OCI-M1 (cell line): Measurements from ENCODE around the gene DHX34.
"Not testable (repeated sequence)": the region's sequence is repeated elsewhere in the genome, so short reads cannot be mapped to it uniquely, and the experiment has no call there.

ENCODE experiments used
- DNase-seq: peaks from one replicate; lab custom pipeline; 2025; lab: John Stamatoyannopoulos, UW

DHX34 gene

GRCh38 chr19:47324502-47324901 is 24.6 kb upstream of the DHX34 start:
- DNase-seq: peak; percentile 44

- DNase-seq: peak; percentile 46
Measured at GRCh38 chr19:47330466-47330869, 18.6 kb upstream of the DHX34 start.

- DNase-seq: no peak
Measured at GRCh38 chr19:47331490-47331889, 17.6 kb upstream of the DHX34 start.

DNA sequence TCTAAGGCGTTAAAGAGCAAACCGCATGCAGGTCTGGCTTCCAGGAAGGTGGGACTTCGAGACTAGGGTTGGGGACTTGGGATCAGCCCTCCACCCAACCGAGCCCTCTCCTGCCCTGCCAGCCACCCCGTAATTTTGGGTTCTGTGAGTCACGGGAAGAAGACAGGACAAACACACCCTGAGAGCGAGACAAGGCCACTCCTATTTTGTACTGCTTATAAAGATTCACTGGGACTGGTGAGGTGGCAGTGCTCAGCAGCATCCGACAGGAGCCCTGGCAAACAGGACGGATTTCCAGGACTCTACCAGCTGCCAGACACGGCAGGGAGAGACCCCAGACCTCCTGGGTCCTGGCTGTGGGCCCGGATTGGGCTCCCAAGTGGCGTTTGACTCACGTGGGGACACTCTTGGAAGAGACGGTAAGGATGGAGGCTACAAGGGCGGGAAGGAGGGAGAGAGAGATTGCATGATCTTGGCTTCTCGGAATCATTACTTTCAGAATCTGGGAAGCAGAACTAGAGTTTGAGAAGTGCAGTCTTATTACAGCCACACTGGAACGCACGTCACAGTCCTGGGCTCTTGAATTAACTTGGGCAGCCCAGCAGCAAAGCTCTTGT is 17.1 kb upstream of the DHX34 start, which contains the start of gene C5AR2:
TSS of gene C5AR2 (plus strand) at position 245 of the 617 bp plus-strand sequence. CDS start 8,625 bp downstream, outside the sequence.
- DNase-seq: no peak

DNA sequence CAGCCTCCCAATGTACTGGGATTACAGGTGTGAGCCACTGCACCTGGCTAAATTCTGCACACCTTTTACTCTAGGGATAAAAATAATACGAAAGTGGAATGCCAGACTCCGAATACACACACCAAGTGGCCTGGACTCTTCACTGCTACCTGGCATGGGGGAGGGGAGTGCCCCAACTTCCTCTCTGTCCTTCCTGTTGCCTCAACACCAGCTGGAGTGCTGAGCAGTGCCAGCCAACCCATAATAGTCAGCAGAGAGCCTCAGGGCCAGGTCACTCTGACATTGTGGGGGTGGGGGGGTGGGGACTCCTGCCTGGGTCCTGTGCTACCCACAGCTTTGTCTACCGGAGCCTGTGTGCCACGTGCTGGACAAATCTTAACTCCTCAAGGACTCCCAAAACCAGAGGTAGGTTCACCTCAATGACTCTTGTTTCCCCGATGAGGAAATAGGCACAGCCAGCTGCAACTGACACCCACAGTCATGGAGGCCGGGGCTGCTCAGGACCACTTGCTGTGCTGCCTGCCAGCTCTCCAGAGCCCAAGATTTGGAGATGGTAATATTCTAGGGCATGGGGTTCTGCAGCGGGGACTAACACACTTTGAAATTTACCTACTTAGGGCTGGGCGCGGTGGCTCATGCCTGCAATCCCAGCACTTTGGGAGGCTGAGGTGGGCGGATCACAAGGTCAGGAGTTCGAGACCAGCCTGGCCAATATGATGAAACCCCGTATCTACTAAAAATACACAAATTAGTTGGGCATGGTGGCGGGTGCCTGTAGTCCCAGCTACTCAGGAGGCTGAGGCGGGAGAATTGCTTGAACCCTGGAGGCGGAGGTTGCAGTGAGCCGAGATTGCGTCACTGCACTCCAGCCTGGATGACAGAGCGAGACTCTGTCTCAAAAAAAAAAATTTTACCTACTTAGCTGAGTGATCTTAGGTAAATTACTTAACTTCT is 12.1 kb upstream of the DHX34 start:
- DNase-seq: peak; percentile 63

DNA sequence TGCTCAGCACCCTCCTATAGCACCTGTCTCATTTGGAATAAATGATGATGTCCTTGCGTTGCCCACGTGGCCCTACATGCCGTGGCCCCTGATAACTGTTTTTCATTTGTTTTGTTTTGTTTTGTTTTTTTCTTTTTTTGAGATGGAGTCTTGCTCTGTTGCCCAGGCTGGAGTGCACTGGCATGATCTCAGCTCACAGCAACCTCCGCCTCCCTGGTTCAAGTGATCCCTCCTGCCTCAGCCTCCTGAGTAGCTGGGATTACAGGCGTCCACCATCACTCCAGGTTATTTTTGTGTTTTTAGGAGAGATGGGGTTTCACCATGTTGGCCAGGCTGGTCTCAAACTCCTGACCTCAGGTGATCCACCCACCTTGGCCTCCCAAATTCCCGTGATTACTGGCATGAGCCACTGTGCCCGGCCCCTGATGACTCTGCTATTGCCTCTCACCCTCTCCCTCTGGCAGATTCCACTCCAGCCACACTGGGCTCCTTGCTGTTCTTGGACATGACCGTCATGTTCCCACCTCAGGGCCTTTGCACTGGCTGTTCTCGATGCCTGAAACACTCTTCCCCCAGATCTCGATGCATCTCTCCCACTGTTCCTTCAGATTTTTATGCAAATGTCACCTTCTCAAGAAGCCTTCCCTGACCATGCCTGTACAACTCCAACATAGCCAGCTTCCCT is 9.8 kb upstream of the DHX34 start:
- no peak for DNase-seq

DNA sequence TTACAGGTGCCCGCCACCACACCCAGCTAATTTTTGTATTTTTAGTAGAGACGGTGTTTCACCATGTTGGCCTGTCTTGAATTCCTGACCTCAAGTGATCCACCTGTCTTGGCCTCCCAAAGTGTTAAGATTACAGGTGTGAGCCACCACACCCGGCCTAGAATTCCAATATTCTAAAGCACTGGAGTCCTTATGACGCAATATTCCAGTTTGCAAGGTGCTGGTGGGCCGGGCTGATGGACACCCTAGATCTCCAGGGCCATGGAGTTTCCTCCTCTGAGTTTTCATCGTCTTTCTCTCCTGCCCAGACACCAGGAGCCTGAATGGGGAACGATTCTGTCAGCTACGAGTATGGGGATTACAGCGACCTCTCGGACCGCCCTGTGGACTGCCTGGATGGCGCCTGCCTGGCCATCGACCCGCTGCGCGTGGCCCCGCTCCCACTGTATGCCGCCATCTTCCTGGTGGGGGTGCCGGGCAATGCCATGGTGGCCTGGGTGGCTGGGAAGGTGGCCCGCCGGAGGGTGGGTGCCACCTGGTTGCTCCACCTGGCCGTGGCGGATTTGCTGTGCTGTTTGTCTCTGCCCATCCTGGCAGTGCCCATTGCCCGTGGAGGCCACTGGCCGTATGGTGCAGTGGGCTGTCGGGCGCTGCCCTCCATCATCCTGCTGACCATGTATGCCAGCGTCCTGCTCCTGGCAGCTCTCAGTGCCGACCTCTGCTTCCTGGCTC is 8.5 kb upstream of the DHX34 start:
- DNase-seq: no peak

- DNase-seq: no peak
Measured at GRCh38 chr19:47341734-47342133, 7.4 kb upstream of the DHX34 start.

DNA sequence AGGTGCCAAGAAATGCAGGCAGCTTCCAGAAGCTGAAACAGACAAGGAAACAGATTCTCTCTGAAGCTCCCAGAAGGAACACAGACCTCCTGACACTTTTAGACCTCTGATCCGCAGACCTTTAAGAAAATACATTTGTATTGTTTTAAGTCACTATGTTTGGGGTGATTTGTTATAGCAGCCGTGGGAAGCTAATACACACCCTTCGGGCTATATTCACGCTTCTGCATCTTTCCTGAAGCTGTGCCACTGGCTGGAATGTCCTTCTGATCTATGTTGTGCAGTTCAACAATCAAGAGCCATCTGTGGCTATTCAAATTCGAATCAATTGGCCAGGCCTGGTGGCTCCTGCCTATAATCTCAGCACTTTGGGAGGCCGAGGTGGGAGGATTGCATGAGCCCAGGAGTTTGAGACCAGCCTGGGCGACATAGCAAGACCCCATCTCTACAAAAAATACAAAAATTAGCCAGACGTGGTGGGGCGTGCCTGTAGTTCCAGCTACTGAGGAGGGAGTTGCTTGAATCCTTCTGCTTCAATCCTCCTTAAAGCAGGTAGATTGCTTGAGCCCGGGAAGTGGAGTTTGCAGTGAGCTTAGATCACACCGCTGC is 5.8 kb upstream of the DHX34 start:
- no peak for DNase-seq

GRCh38 chr19:47344425-47344824 is 4.7 kb upstream of the DHX34 start:
- no peak for DNase-seq

GRCh38 chr19:47346024-47346423 is 3.1 kb upstream of the DHX34 start:
- not testable (repeated sequence) for DNase-seq

DNA sequence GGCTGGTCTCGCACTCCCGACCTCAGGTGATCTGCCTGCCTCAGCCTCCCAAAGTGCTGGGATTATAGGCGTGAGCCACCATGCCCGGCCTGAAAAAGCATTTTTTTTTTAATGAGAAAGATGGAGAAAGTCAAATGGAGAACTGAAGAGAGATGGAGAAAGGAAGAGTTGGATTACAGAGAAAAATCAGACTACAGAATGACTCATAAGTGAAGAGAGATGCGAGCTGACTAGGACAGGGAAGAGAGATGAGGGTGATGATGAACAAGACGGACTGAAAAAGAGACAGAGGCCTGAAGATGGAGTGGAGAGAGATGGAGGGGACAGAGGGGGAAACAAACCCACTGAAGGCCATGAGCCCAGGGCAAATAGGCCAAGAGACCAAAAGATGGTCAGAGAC is 1.5 kb downstream of the DHX34 start:
- DNase-seq: no peak

- DNase-seq: peak; percentile 38
Measured at GRCh38 chr19:47351548-47351947, 2.4 kb downstream of the DHX34 start.

- DNase-seq: no peak
Measured at GRCh38 chr19:47352095-47352494, 3.0 kb downstream of the DHX34 start.

GRCh38 chr19:47353307-47353712 is 4.2 kb downstream of the DHX34 start:
- DNase-seq: no peak

- no peak for DNase-seq
Measured at GRCh38 chr19:47356900-47357299, 7.8 kb downstream of the DHX34 start.

- DNase-seq: no peak
Measured at GRCh38 chr19:47357788-47358680, 8.9 kb downstream of the DHX34 start.

- no peak for DNase-seq
Measured at GRCh38 chr19:47358936-47359335, 9.8 kb downstream of the DHX34 start.

DNA sequence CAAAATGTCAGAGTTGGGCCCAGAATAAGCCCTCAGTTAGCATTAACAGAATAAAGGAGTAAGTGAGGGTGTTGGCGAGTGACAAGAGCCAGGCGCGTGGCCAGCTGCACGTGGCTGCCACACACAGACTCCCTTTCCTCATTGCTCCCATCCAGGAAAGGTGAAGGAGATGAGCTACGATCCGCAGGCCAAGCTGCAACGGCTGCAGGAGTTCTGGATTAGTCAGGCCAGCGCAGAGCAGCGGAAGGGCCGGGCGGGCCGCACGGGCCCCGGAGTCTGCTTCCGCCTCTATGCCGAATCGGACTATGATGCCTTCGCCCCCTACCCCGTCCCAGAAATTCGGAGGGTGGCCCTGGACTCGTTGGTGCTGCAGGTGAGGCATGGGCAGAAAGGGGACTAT is 13.2 kb downstream of the DHX34 start:
- DNase-seq: no peak

DNA sequence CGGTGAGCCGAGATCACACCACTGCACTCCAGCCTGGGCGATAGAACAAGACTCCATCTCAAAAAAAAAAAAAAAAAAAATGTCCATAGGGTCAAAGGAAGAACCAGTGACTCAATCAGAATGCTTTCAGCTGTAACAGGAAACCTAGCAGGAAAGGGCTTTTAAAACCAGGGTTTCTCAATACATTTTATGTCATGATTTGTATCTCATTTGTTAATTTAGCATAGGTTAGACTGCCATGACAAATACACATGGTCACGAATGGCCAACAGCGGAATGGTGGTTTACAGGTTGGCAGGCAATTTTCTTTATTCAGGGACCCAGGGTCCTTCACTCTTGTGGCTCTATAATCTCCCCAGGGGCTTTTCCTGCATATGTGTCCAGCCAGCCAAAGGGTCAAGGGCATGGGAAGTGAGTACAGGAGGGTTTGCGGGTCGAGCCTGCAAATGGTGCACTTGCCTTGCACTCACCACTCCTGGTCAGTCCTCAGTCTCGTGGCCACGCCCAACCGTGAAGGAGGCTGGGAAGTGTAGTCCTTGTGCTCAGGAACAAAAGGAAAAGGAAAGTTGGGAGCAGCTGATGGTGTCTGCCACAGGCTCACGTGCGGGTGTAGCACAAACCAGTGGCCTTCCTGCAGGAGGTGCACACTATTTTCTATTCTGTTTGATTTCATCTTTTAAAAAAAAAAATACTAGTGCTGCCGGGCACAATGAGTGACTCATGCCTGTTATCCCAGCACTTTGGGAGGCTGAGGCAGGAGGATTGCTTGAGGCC is 14.8 kb downstream of the DHX34 start:
- no peak for DNase-seq
